ENCODE measurements around the gene UBB. TPM values are rescaled to one million over a fixed set of nuclear protein-coding genes. Genes with fewer than 3 reads are reported as not detected.

Gene UBB
- total and polyA plus RNA-seq, 2 of the 4 experiments (the other 2 are of a cell fraction) = 2,561 to 4,283 TPM

DNA sequence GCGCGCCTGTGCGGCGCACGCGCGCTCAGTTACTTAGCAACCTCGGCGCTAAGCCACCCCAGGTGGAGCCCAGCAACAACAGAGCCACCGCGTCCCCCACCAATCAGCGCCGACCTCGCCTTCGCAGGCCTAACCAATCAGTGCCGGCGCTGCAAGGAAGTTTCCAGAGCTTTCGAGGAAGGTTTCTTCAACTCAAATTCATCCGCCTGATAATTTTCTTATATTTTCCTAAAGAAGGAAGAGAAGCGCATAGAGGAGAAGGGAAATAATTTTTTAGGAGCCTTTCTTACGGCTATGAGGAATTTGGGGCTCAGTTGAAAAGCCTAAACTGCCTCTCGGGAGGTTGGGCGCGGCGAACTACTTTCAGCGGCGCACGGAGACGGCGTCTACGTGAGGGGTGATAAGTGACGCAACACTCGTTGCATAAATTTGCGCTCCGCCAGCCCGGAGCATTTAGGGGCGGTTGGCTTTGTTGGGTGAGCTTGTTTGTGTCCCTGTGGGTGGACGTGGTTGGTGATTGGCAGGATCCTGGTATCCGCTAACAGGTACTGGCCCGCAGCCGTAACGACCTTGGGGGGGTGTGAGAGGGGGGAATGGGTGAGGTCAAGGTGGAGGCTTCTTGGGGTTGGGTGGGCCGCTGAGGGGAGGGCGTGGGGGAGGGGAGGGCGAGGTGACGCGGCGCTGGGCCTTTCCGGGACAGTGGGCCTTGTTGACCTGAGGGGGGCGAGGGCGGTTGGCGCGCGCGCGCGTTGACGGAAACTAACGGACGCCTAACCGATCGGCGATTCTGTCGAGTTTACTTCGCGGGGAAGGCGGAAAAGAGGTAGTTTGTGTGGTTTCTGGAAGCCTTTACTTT is at the start of gene UBB (continued):
- TF ChIP-seq, protein P1, sequence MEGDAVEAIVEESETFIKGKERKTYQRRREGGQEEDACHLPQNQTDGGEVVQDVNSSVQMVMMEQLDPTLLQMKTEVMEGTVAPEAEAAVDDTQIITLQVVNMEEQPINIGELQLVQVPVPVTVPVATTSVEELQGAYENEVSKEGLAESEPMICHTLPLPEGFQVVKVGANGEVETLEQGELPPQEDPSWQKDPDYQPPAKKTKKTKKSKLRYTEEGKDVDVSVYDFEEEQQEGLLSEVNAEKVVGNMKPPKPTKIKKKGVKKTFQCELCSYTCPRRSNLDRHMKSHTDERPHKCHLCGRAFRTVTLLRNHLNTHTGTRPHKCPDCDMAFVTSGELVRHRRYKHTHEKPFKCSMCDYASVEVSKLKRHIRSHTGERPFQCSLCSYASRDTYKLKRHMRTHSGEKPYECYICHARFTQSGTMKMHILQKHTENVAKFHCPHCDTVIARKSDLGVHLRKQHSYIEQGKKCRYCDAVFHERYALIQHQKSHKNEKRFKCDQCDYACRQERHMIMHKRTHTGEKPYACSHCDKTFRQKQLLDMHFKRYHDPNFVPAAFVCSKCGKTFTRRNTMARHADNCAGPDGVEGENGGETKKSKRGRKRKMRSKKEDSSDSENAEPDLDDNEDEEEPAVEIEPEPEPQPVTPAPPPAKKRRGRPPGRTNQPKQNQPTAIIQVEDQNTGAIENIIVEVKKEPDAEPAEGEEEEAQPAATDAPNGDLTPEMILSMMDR (conservative IDR thresholded peaks at IDR 0.05; ENCODE audit: low read depth, low read length) = 0 out of 2 replicates have a peak, but pooled peaks have one; percentile 11
- TF ChIP-seq BHLHE40 (IDR thresholded peaks at IDR 0.05; ENCODE audit: low read depth, low read length) = peak; percentile 36; the same call in 1 of the 2 replicates
- TF ChIP-seq FOS (IDR thresholded peaks at IDR 0.05; ENCODE audit: low read depth, low read length) = 0 out of 2 replicates have a peak, but pooled peaks have one; percentile 24
- TF ChIP-seq, protein P2, sequence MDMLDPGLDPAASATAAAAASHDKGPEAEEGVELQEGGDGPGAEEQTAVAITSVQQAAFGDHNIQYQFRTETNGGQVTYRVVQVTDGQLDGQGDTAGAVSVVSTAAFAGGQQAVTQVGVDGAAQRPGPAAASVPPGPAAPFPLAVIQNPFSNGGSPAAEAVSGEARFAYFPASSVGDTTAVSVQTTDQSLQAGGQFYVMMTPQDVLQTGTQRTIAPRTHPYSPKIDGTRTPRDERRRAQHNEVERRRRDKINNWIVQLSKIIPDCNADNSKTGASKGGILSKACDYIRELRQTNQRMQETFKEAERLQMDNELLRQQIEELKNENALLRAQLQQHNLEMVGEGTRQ (IDR thresholded peaks at IDR 0.05; ENCODE audit: low read depth, low read length) = no peak; the same call in 1 of the 2 replicates
